HepG2 (cell line): ENCODE measurements around the gene GREM1. TPM values are rescaled to one million over a fixed set of nuclear protein-coding genes. Genes with fewer than 3 reads are reported as not detected.

Source experiments
- ATAC-seq: fragments of 200-7000 bp; cut with Tn5 transposase; 3 replicates; pipeline ENCODE4 v1.9.1; 2020; ENCODE audit warnings: mild to moderate bottlenecking, moderate library complexity
- BruUV-seq: library from RNA; stranded (reverse); fragments of 400-500 nt; replicated peaks from 2 replicates; lab custom pipeline; 2021; lab: Mats Ljungman, UMichigan
- CTCF ChIA-PET: fragments of 300-600 bp; formaldehyde crosslinking; extraction: SDS; loops from one replicate; lab custom pipeline; 2021; ENCODE audit warnings: low total read pairs, inconsistent platforms, low intra/inter-chr PET ratio; lab: Yijun Ruan, JAX
- POLR2A ChIA-PET: fragments of 350-600 bp; sonication (Branson Sonifier 250); formaldehyde crosslinking; loops from one replicate; lab custom pipeline; 2020; ENCODE audit warnings: antibody characterized with exemption, inconsistent platforms; lab: Yijun Ruan, JAX
- DNase-seq: peaks from one replicate; pipeline ENCODE4 v3.0.0-alpha.2; 2015; ENCODE audit warnings: low spot score
- FAIRE-seq: peaks from 3 replicates; lab custom pipeline; 2011; peaks lifted over from hg19 to GRCh38; lab: Jason Lieb, UNC
- H2AFZ ChIP-seq: one replicate; pipeline ENCODE4 v1.6.1; 2011; ENCODE audit warnings: low read length, inconsistent platforms
- H3K27ac ChIP-seq: fragments of 300-600 bp; 3 replicates; pipeline ENCODE4 v1.8.0; 2011; ENCODE audit warnings: mixed run types, mild to moderate bottlenecking, mixed read lengths, low read length, inconsistent platforms; ENCODE audit not compliant: insufficient read depth; ENCODE audit errors: extremely low read length
- H3K27me3 ChIP-seq, 2 experiments: fragments of 200-600 bp in 1 of 2; 2 replicates in 1 of 2; 3 replicates in 1 of 2; pipeline versions ENCODE4 v1.6.0 to v1.8.0; 2011; ENCODE audit warnings: low read length in 2 of 2, mild to moderate bottlenecking in 2 of 2, moderate library complexity in 2 of 2, inconsistent platforms in 1 of 2; ENCODE audit not compliant: insufficient read depth in 2 of 2, control insufficient read depth in 1 of 2
- H3K36me3 ChIP-seq, 2 experiments: fragments of 200-600 bp in 1 of 2; replicated peaks in 1 of 2; 2 replicates in 1 of 2; 3 replicates in 1 of 2; pipeline versions ENCODE4 v1.5.1 to v1.8.0; 2011; ENCODE audit warnings: low read length in 2 of 2, inconsistent platforms in 1 of 2; ENCODE audit not compliant: insufficient read depth in 2 of 2, control insufficient read depth in 1 of 2
- H3K4me1 ChIP-seq: 2 replicates; pipeline ENCODE4 v1.5.1; 2012; ENCODE audit warnings: low read length, inconsistent platforms; ENCODE audit not compliant: insufficient read depth
- H3K4me2 ChIP-seq: 2 replicates; pipeline ENCODE4 v1.6.0; 2011; ENCODE audit warnings: low read depth, low read length, inconsistent platforms
- H3K4me3 ChIP-seq, 3 experiments: fragments of 200-600 bp in 1 of 3; sonication (generic), shearing (Covaris generic) in 1 of 3; replicated peaks in 1 of 3; 2 replicates each; pipeline ENCODE4 v1.5.1; 2011 to 2016; ENCODE audit warnings: low read length in 3 of 3, inconsistent platforms in 2 of 3, low read depth in 2 of 3, mild to moderate bottlenecking in 2 of 3, control low read depth in 1 of 3, mixed read lengths in 1 of 3; ENCODE audit not compliant: insufficient read depth in 1 of 3
- H3K79me2 ChIP-seq: one replicate; pipeline ENCODE4 v1.6.1; 2011; ENCODE audit warnings: low read length, inconsistent platforms; ENCODE audit not compliant: insufficient read depth
- H3K9ac ChIP-seq: 2 replicates; pipeline ENCODE4 v1.6.0; 2011; ENCODE audit warnings: mild to moderate bottlenecking, low read depth, low read length, inconsistent platforms; ENCODE audit not compliant: insufficient read depth
- H3K9me3 ChIP-seq: 2 replicates; pipeline ENCODE4 v1.5.1; 2012; ENCODE audit warnings: mild to moderate bottlenecking, low read length
- H4K20me1 ChIP-seq: 2 replicates; pipeline ENCODE4 v1.6.0; 2011; ENCODE audit warnings: inconsistent platforms, mild to moderate bottlenecking, low read length, moderate library complexity; ENCODE audit not compliant: insufficient read depth
- CHD4 ChIP-seq: fragments of 200-600 bp; sonication (generic); IDR thresholded peaks from 2 replicates; pipeline ENCODE4 v1.7.0; 2017; ENCODE audit warnings: mild to moderate bottlenecking, low read length, borderline replicate concordance
- FOSL2 ChIP-seq: sonication (generic); formaldehyde crosslinking; IDR thresholded peaks from 2 replicates; pipeline ENCODE4 v1.4.0; 2020; ENCODE audit warnings: missing genetic modification reagents
- LRRFIP1 ChIP-seq: sonication (generic); formaldehyde crosslinking; conservative IDR thresholded peaks from 2 replicates; pipeline ENCODE4 v1.4.0; 2020; ENCODE audit warnings: missing genetic modification reagents
- PLRG1 ChIP-seq: fragments of 450-650 bp; conservative IDR thresholded peaks from 2 replicates; pipeline ENCODE4 v1.6.1; 2016
- POGZ ChIP-seq: sonication (generic); formaldehyde crosslinking; IDR thresholded peaks from 2 replicates; pipeline ENCODE4 v1.4.0; 2020; ENCODE audit warnings: mild to moderate bottlenecking, missing genetic modification reagents
- PRDM15 ChIP-seq: sonication (generic); formaldehyde crosslinking; IDR thresholded peaks from 2 replicates; pipeline ENCODE4 v1.4.0; 2020; ENCODE audit warnings: missing genetic modification reagents
- RARA ChIP-seq: IDR thresholded peaks from 2 replicates; pipeline ENCODE4 v1.6.1; 2016; ENCODE audit warnings: missing genetic modification reagents, missing compliant biosample characterization
- TSC22D2 ChIP-seq: sonication (generic); formaldehyde crosslinking; IDR thresholded peaks from 2 replicates; pipeline ENCODE4 v1.5.1; 2020; ENCODE audit warnings: missing genetic modification reagents, mild to moderate bottlenecking, borderline replicate concordance
- ZMYM4 ChIP-seq: sonication (generic); formaldehyde crosslinking; IDR thresholded peaks from 2 replicates; pipeline ENCODE4 v1.8.1; 2023; ENCODE audit warnings: mild to moderate bottlenecking, missing genetic modification reagents
- ZNF331 ChIP-seq: sonication (generic); formaldehyde crosslinking; IDR thresholded peaks from 2 replicates; pipeline ENCODE4 v1.4.0; 2020; ENCODE audit warnings: missing genetic modification reagents
- ZNF513 ChIP-seq: sonication (generic); formaldehyde crosslinking; conservative IDR thresholded peaks from 2 replicates; pipeline ENCODE4 v1.5.0; 2020; ENCODE audit warnings: missing genetic modification reagents
- ZSCAN25 ChIP-seq: sonication (generic); formaldehyde crosslinking; IDR thresholded peaks from 2 replicates; pipeline ENCODE4 v1.8.0; 2022; ENCODE audit warnings: mild to moderate bottlenecking, missing genetic modification reagents
- WGBS: methylation state at CpG from one replicate; pipeline ENCODE4 v1.1.6; 2017; ENCODE audit warnings: low lambda C conversion rate; 5-methylcytosine and 5-hydroxymethylcytosine counted together
- in situ Hi-C: cut with HindIII; loops from 2 replicates; pipeline ENCODE4 v1.10.0; 2017; ENCODE audit warnings: low pct_unique_long_range_greater_than_20kb; ENCODE audit not compliant: extremely low pct_ligation_motif_present
- intact Hi-C: fragments of 100-400 bp; cut with micrococcal nuclease; formaldehyde crosslinking; loops from one replicate; pipeline ENCODE4 v1.10.0; 2022; ENCODE audit not compliant: unreplicated experiment
- polyA plus RNA-seq, 8 experiments: library from polyadenylated mRNA; depleted of rRNA in 3 of 8; stranded (reverse) in 7 of 8; unstranded in 1 of 8; fragments of >200 nt; fragmentation: Illumina TruSeq in 4 of 8; extraction: Trizol in 4 of 8; gene quantifications; 2 replicates each; pipeline versions ENCODE4 v1.2.1 to v1.2.3, GENCODE V29; 2011 to 2016; ENCODE audit warnings: low read depth in 4 of 8, missing spikeins in 1 of 8, mixed read lengths in 1 of 8; ENCODE audit not compliant: insufficient read depth in 1 of 8
- total RNA-seq, 5 experiments: library from RNA; depleted of rRNA; stranded (reverse); fragments of >200 nt; fragmentation: Illumina TruSeq; extraction: Trizol; gene quantifications; 2 replicates each; pipeline ENCODE4 v1.2.3, GENCODE V29; 2016; ENCODE audit warnings: low read depth in 1 of 5

The GREM1 gene
- total and polyA plus RNA-seq, 2 of the 13 experiments (the other 11 are each of a cell fraction or from before 2014, with no cell fraction given), result 0.02 to 0.08 TPM

- Histone ChIP-seq H3K4me3 (0 out of 6 replicates have a peak overlapping the region, but pooled peaks of 1 of the 3 experiments have one; percentile 12), H3K4me2 (peak overlapping the region; percentile 63), H3K9me3 (no peaks in the 10 kb centered on the region), H3K4me1 (peaks cover 38% of the 10 kb centered on the region), H2AFZ (no peak overlapping the region), H3K9ac (no peak overlapping the region), H3K27ac (no peak overlapping the region), H3K79me2 (no peaks in the 10 kb centered on the region), H3K36me3 (no peaks in the 10 kb centered on the region), H3K27me3 (no peaks in the 10 kb centered on the region), H4K20me1 (no peaks in the 10 kb centered on the region)
- POLR2A ChIA-PET, result interaction anchor here (0.8 to 1.9 kb wide), 5 partner anchors 9 to 32 kb away, joined by 3 to 7 read pairs (median 7); no protein-coding TSS in a partner anchor
- 28% methylated on average over 9 of the region's 9 CpGs for WGBS
- ATAC-seq, result peak; percentile 88
- peak; percentile 76 for DNase-seq
- in situ Hi-C loops (no loop called here), intact Hi-C loops (no loop called here)
- no TSS peak for BruUV-seq
- CTCF ChIA-PET, result no interaction called here
- FAIRE-seq, result no peak
- TF ChIP-seq ZMYM4 (peak; percentile 43; the same call in 1 of the 2 replicates), TSC22D2 (no peak), RARA (CRISPR knock-in tag) (no peak), ZSCAN25 (CRISPR knock-in tag) (no peak), ZNF513 (CRISPR knock-in tag) (no peak), POGZ (CRISPR knock-in tag) (0 out of 2 replicates have a peak, but pooled peaks have one; percentile 14), PRDM15 (CRISPR knock-in tag) (no peak), LRRFIP1 (CRISPR knock-in tag) (no peak), FOSL2 (CRISPR knock-in tag) (0 out of 2 replicates have a peak, but pooled peaks have one; percentile 22), CHD4 (no peak), ZNF331 (CRISPR knock-in tag) (peak; percentile 54; the same call in 1 of the 2 replicates), PLRG1 (no peak)
Observed at GRCh38 chr15:32709295-32710033, 8.3 kb upstream of the GREM1 start.
